Hepatocyte (in vitro differentiated cells): Measurements from ENCODE around the gene CCDC158. TPM values are rescaled to one million over a fixed set of nuclear protein-coding genes. Genes with fewer than 3 reads are reported as not detected.

Source experiments
- DNase-seq: peaks from one replicate; pipeline ENCODE4 v3.0.0-alpha.2; 2016; ENCODE audit warnings: low spot score
- H2AFZ ChIP-seq: fragments of 200-600 bp; sonication (generic); 2 replicates; pipeline ENCODE4 v1.6.0; 2016; ENCODE audit warnings: antibody characterized with exemption, mild to moderate bottlenecking
- H3K27ac ChIP-seq: fragments of 200-600 bp; sonication (generic); 2 replicates; pipeline ENCODE4 v1.5.1; 2016; ENCODE audit warnings: mild to moderate bottlenecking
- H3K27me3 ChIP-seq: fragments of 200-600 bp; sonication (generic); 2 replicates; pipeline ENCODE4 v1.6.1; 2016
- H3K36me3 ChIP-seq: fragments of 200-600 bp; sonication (generic); replicated peaks from 2 replicates; pipeline ENCODE4 v1.5.1; 2016; ENCODE audit warnings: low read depth; ENCODE audit not compliant: insufficient read depth
- H3K4me1 ChIP-seq: fragments of 200-600 bp; sonication (generic); 2 replicates; pipeline ENCODE4 v1.5.1; 2016; ENCODE audit warnings: mild to moderate bottlenecking, moderate library complexity; ENCODE audit not compliant: insufficient read depth
- H3K4me2 ChIP-seq: fragments of 200-600 bp; sonication (generic); 2 replicates; pipeline ENCODE4 v1.6.0; 2016
- H3K4me3 ChIP-seq: fragments of 200-600 bp; sonication (generic); 2 replicates; pipeline ENCODE4 v1.5.1; 2016; ENCODE audit warnings: mild to moderate bottlenecking
- H3K79me2 ChIP-seq: fragments of 200-600 bp; sonication (generic); 2 replicates; pipeline ENCODE4 v1.6.0; 2017; ENCODE audit warnings: mild to moderate bottlenecking
- H3K9me2 ChIP-seq: fragments of 200-600 bp; sonication (generic); replicated peaks from 2 replicates; pipeline ENCODE4 v1.6.0; 2017; ENCODE audit warnings: mild to moderate bottlenecking; ENCODE audit not compliant: insufficient read depth
- H3K9me3 ChIP-seq: fragments of 200-600 bp; sonication (generic); 2 replicates; pipeline ENCODE4 v1.5.1; 2016; ENCODE audit warnings: low read depth, mild to moderate bottlenecking
- H4K20me1 ChIP-seq: fragments of 200-600 bp; sonication (generic); 2 replicates; pipeline ENCODE4 v1.6.0; 2016; ENCODE audit warnings: mild to moderate bottlenecking; ENCODE audit not compliant: insufficient read depth, poor library complexity, severe bottlenecking
- EZH2 ChIP-seq: fragments of 200-600 bp; sonication (generic); IDR thresholded peaks from 2 replicates; pipeline ENCODE4 v1.6.1; 2016; ENCODE audit warnings: antibody characterized with exemption, mild to moderate bottlenecking, borderline replicate concordance
- EZH2phosphoT487 ChIP-seq: fragments of 200-600 bp; sonication (generic); IDR thresholded peaks from one replicate; pipeline ENCODE4 v1.6.1; 2018; ENCODE audit warnings: antibody characterized with exemption, mild to moderate bottlenecking, low read depth, moderate library complexity; ENCODE audit not compliant: unreplicated experiment, severe bottlenecking
- WGBS: methylation state at CpG from one replicate; pipeline ENCODE4 v1.1.6; 2016; ENCODE audit warnings: low lambda C conversion rate; ENCODE audit errors: missing lambda C conversion rate; 5-methylcytosine and 5-hydroxymethylcytosine counted together
- polyA plus RNA-seq: library from polyadenylated mRNA; unstranded; fragments of >200 nt; fragmentation: Nextera tagmentation; extraction: Ambion mirVana; gene quantifications from 2 replicates; pipeline ENCODE4 v1.2.1, GENCODE V29; 2016
- total RNA-seq: library from RNA; depleted of rRNA; stranded (reverse); fragments of >200 nt; gene quantifications from 2 replicates; pipeline ENCODE4 v1.2.3, GENCODE V29; 2014
- TF ChIP-seq, protein P1 (sequence below): fragments of 200-600 bp; sonication (generic); IDR thresholded peaks from 2 replicates; pipeline ENCODE4 v1.5.1; 2016; ENCODE audit warnings: antibody characterized with exemption, mild to moderate bottlenecking; ENCODE audit not compliant: poor library complexity

Gene CCDC158
- total and polyA plus RNA-seq, 2 experiments from 2014 or later, result 0.04 TPM; not detected in 1

DNA sequence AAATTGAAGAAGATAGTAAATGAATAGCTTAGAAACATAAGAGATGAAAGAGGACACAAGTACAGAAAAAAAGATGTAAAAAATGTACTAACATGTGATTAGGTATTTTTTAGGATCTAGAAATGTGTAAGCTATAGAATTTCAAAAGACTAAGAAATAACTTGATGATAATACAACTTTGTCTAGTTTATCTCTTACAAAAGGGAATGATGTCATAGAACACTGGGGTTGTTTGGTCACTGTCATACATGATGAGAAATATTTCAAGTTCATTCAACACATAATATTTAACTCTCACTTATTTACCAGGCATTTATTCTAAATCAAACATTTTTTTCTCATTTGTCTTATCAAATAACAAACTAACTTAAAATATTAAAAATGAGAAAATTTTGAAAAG, 95.9 kb downstream of the CCDC158 start:
- no peaks in the 10 kb centered on the region for H3K4me1 ChIP-seq
- no peaks in the 10 kb centered on the region for H3K27me3 ChIP-seq
- H3K4me3 ChIP-seq, result no peak overlapping the region
- H3K9me2 ChIP-seq, result no peaks in the 10 kb centered on the region
- no peaks in the 10 kb centered on the region for H3K36me3 ChIP-seq
- no peak for DNase-seq
- H3K79me2 ChIP-seq, result no peaks in the 10 kb centered on the region
- no peaks in the 10 kb centered on the region for H4K20me1 ChIP-seq
- H2AFZ ChIP-seq, result no peak overlapping the region
- TF ChIP-seq EZH2phosphoT487, result no peak
- TF ChIP-seq, protein P1, sequence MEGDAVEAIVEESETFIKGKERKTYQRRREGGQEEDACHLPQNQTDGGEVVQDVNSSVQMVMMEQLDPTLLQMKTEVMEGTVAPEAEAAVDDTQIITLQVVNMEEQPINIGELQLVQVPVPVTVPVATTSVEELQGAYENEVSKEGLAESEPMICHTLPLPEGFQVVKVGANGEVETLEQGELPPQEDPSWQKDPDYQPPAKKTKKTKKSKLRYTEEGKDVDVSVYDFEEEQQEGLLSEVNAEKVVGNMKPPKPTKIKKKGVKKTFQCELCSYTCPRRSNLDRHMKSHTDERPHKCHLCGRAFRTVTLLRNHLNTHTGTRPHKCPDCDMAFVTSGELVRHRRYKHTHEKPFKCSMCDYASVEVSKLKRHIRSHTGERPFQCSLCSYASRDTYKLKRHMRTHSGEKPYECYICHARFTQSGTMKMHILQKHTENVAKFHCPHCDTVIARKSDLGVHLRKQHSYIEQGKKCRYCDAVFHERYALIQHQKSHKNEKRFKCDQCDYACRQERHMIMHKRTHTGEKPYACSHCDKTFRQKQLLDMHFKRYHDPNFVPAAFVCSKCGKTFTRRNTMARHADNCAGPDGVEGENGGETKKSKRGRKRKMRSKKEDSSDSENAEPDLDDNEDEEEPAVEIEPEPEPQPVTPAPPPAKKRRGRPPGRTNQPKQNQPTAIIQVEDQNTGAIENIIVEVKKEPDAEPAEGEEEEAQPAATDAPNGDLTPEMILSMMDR, result no peak
- TF ChIP-seq EZH2, result no peak
- H3K4me2 ChIP-seq, result no peak overlapping the region
- no peaks in the 10 kb centered on the region for H3K9me3 ChIP-seq
- no peak overlapping the region for H3K27ac ChIP-seq

DNA sequence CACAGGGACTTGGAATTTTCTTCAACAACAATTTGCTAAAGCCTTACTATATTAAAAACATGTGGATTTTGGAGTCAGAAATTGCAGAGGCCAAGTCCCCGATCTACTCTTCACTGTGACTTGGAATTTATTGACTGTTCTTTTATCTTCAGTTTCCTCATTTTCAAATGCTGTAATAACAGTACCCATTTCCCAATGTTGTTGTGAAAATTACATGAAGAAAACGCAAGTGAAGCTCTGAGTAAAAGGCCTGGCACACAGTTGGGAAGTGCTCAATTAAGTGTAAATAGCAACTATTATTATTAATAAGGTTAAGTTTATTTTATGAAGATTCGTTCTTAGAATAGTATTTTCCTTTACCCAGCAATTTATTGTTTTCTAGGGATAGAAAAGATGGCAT, 98.7 kb downstream of the CCDC158 start:
- 75% methylated on average over 3 of the region's 3 CpGs for WGBS
- no peak for TF ChIP-seq EZH2
- no peak for TF ChIP-seq EZH2phosphoT487
- TF ChIP-seq, protein P1, result no peak

DNA sequence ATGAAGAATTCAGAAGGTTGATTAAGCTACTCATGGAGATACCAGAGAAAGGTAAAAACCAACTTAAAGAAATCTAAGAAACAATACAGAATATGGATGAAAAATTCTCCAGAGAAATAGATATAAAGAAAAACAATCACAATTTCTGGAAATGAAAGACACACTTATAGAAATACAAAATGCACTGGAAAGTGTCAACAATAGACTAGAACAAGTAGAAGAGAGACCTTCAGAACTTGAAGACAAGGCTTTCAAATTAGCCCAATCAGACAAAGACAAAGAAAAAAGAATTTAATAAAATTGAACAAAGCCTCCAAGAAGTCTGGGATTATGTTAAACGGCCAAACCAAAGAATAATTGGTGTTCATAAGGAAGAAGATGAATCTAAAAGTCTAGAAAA, 104.8 kb downstream of the CCDC158 start:
- Histone ChIP-seq H2AFZ (no peak overlapping the region), H3K36me3 (no peaks in the 10 kb centered on the region), H3K9me3 (no peaks in the 10 kb centered on the region), H3K79me2 (no peaks in the 10 kb centered on the region), H3K4me3 (no peak overlapping the region), H3K27me3 (no peaks in the 10 kb centered on the region), H3K4me1 (no peaks in the 10 kb centered on the region), H3K27ac (no peak overlapping the region), H3K4me2 (no peak overlapping the region), H3K9me2 (no peaks in the 10 kb centered on the region), H4K20me1 (no peaks in the 10 kb centered on the region)
- TF ChIP-seq EZH2 (no peak), EZH2phosphoT487 (no peak)
- TF ChIP-seq, protein P1, result no peak
- DNase-seq, result no peak
- WGBS, result 89% methylated on average over 1 of the region's 1 CpG

More for the DNA sequence above, 98.7 kb downstream of the CCDC158 start:
- Histone ChIP-seq H3K36me3 (no peaks in the 10 kb centered on the region), H3K4me2 (no peak overlapping the region), H3K4me1 (no peaks in the 10 kb centered on the region), H3K9me2 (no peaks in the 10 kb centered on the region), H3K9me3 (no peaks in the 10 kb centered on the region), H4K20me1 (no peaks in the 10 kb centered on the region), H2AFZ (no peak overlapping the region), H3K79me2 (no peaks in the 10 kb centered on the region), H3K27ac (no peak overlapping the region), H3K4me3 (no peak overlapping the region), H3K27me3 (no peaks in the 10 kb centered on the region)
- DNase-seq, result no peak

DNA sequence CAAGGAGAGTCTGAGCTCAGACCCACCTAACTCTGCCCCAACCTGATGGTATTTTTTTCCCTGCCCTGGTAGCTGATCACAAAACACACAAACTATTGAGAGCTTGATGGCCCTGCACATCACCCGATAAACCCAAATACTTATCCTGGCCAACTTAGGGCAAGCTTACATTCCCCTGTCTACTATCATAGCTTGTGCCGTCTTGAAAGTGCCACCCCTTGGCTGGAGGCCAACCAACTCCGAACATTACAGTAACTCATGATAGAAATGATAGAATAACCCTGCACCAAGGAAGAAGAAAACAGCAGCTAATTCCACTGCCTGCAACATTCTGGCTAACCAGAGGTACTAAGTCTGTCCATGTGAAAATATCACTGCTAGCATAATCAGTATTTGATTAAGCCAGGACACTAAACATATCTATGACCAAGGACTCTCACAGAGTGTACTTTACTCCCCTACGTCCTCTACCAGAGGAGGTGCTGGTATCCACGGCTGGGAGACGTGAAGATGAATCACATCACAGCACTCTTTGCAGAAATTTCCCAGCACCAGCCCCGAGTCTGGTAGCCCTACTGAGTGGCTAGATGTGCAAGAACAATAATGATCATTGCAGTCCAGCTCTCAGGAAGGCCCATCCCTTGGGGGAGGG, 105.5 kb downstream of the CCDC158 start:
- DNase-seq, result no peak
- no peak overlapping the region for H3K4me2 ChIP-seq
- no peaks in the 10 kb centered on the region for H3K9me3 ChIP-seq
- no peak overlapping the region for H2AFZ ChIP-seq
- H3K27me3 ChIP-seq, result no peaks in the 10 kb centered on the region
- no peaks in the 10 kb centered on the region for H3K36me3 ChIP-seq
- H3K9me2 ChIP-seq, result no peaks in the 10 kb centered on the region
- no peak overlapping the region for H3K4me3 ChIP-seq
- no peaks in the 10 kb centered on the region for H4K20me1 ChIP-seq
- no peak overlapping the region for H3K27ac ChIP-seq
- H3K4me1 ChIP-seq, result no peaks in the 10 kb centered on the region
- WGBS, result 78% methylated on average over 7 of the region's 7 CpGs
- H3K79me2 ChIP-seq, result peaks cover under 1% of the 10 kb centered on the region
- TF ChIP-seq EZH2 (no peak), EZH2phosphoT487 (no peak)
- TF ChIP-seq, protein P1, result no peak
